T follicular helper cell (primary cell): Measurements from ENCODE around the gene SLC25A28.

ENCODE experiments used
- DNase-seq: peaks from one replicate; pipeline ENCODE4 v3.0.0-alpha.2; 2020; ENCODE audit warnings: low read depth
- total RNA-seq, 2 experiments: gene quantifications; one replicate each; lab custom pipeline; 2026; lab: John Stamatoyannopoulos, UW

SLC25A28 gene
- 38.1 to 48.3 reads per million in 2 experiments for total RNA-seq

- no peak for DNase-seq
These were observed at the start of gene SLC25A28 for GRCh38 chr10:99619851-99620710. Gene SLC25A28, minus strand, starts transcription at chr10:99620439. Its CDS starts 104 bp downstream, at chr10:99620335.

- no peak for DNase-seq
These were observed 47.0 kb upstream of the SLC25A28 start for GRCh38 chr10:99667108-99667751.

GRCh38 chr10:99665304-99665703 lies 45.1 kb upstream of the SLC25A28 start:
- no peak for DNase-seq

GRCh38 chr10:99661377-99661763 lies 41.1 kb upstream of the SLC25A28 start:
- no peak for DNase-seq

GRCh38 chr10:99660662-99661376 lies 40.6 kb upstream of the SLC25A28 start:
- DNase-seq = no peak

- no peak for DNase-seq
These were observed 39.7 kb upstream of the SLC25A28 start for GRCh38 chr10:99659868-99660366.

- DNase-seq = peak; percentile 69
These were observed 39.0 kb upstream of the SLC25A28 start, which contains the start of gene ENTPD7 for GRCh38 chr10:99659031-99659867. Gene ENTPD7, plus strand, starts transcription at chr10:99659509. Its CDS starts 448 bp downstream, at chr10:99659957.

GRCh38 chr10:99658622-99659030 lies 38.4 kb upstream of the SLC25A28 start:
- DNase-seq = no peak

GRCh38 chr10:99656199-99657064 lies 36.2 kb upstream of the SLC25A28 start:
- DNase-seq = no peak

GRCh38 chr10:99654390-99655175 lies 34.3 kb upstream of the SLC25A28 start:
- no peak for DNase-seq

- no peak for DNase-seq
These were observed 32.7 kb upstream of the SLC25A28 start for GRCh38 chr10:99652800-99653390.

- no peak for DNase-seq
These were observed 28.5 kb upstream of the SLC25A28 start for GRCh38 chr10:99648717-99649116.

- DNase-seq = no peak
These were observed 27.4 kb upstream of the SLC25A28 start for GRCh38 chr10:99647601-99648151.

GRCh38 chr10:99633832-99634231 lies 13.6 kb upstream of the SLC25A28 start:
- DNase-seq = no peak

GRCh38 chr10:99631496-99631895 lies 11.3 kb upstream of the SLC25A28 start:
- DNase-seq = no peak

GRCh38 chr10:99630991-99631390 lies 10.8 kb upstream of the SLC25A28 start:
- no peak for DNase-seq

GRCh38 chr10:99630433-99630832 lies 10.2 kb upstream of the SLC25A28 start:
- DNase-seq = no peak

- DNase-seq = no peak
These were observed 9.4 kb upstream of the SLC25A28 start for GRCh38 chr10:99629625-99629978.
